ENCODE data around the gene DPP10.

GRCh38 chr2:114769991-114770390 lies 327.6 kb downstream of the DPP10 start:
- TF ChIP-seq, protein P1, sequence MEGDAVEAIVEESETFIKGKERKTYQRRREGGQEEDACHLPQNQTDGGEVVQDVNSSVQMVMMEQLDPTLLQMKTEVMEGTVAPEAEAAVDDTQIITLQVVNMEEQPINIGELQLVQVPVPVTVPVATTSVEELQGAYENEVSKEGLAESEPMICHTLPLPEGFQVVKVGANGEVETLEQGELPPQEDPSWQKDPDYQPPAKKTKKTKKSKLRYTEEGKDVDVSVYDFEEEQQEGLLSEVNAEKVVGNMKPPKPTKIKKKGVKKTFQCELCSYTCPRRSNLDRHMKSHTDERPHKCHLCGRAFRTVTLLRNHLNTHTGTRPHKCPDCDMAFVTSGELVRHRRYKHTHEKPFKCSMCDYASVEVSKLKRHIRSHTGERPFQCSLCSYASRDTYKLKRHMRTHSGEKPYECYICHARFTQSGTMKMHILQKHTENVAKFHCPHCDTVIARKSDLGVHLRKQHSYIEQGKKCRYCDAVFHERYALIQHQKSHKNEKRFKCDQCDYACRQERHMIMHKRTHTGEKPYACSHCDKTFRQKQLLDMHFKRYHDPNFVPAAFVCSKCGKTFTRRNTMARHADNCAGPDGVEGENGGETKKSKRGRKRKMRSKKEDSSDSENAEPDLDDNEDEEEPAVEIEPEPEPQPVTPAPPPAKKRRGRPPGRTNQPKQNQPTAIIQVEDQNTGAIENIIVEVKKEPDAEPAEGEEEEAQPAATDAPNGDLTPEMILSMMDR (IDR thresholded peaks at IDR 0.05) = no peak
- TF ChIP-seq POLR2A (IDR thresholded peaks at IDR 0.05) (no peak), EP300 (IDR thresholded peaks at IDR 0.05) (no peak)
